Right renal cortex interstitium (tissue), 3 donors: Measurements from ENCODE around the gene SCRN1. TPM values are rescaled to one million over a fixed set of nuclear protein-coding genes. Genes with fewer than 3 reads are reported as not detected.
"Not testable (repeated sequence)": the region's sequence is repeated elsewhere in the genome, so short reads cannot be mapped to it uniquely, and the experiment has no call there.

Experiments used
- DNase-seq, 3 donors: peaks; one replicate each; pipeline ENCODE4 v3.0.0-alpha.2; 2013; ENCODE audit warnings: low read depth in 3 of 3, low spot score in 2 of 3
- polyA plus RNA-seq, 3 donors: library from polyadenylated mRNA; unstranded; fragments of 120-200 nt; gene quantifications; one replicate each; pipeline ENCODE4 v1.2.1, GENCODE V29; 2013; ENCODE audit not compliant: insufficient read length in 3 of 3

SCRN1 gene
- polyA plus RNA-seq, 3 donors = 67.9 to 71.1 (median 70.5) TPM

DNA sequence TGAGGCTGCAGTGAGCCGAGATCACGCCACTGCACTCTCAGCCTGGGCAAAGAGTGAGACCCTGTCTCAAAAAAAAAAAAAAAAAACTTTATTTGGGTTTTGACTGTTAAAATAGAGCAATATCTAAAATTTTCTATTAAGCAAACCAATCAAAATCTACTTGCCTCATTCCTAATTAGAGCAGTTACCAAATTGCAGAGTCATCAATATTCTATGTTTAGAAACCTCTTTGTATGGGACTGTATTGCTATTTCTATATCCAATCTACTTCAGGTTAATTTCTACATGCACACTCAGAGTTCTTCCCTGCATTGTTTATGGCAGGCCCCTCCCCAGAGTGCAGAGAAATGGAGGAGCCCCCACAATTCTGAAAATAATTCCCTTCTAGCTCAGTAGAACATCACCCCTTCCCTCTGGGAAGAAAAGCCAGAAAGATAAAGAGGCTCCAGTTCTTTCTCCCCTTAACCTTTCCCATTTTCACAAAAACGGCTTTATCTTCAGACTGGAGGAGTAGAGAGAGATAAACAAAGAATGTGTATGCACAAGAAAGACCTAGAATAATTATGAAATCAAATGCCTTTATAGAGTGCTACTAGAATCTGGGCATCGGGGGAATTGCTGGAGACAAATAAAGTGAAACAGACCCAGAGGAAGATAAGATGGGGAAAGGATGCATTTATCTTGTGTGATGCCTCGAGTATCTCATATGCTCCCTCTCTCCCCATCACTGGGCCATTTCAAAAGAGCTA, 17.9 kb downstream of the SCRN1 start:
- DNase-seq = no peak

DNA sequence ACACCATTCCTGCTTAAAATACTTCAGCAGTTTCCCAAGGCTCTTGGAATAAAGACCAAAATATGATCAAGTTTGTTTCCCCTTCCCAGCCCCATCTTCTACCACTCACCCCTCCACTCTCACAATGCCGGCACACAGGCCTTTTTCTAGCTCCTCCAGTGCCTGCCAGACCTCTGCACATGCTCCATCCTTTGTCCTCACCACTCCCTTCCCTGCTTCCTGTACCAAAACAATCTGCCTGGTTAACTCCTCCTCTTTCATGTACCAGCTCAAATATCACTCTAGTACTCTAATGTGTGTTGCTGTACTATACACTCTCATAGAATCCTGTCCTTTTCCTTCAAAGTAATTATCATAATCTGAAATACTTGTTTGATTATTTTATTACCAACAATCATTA, 19.4 kb downstream of the SCRN1 start:
- no peak for DNase-seq

DNA sequence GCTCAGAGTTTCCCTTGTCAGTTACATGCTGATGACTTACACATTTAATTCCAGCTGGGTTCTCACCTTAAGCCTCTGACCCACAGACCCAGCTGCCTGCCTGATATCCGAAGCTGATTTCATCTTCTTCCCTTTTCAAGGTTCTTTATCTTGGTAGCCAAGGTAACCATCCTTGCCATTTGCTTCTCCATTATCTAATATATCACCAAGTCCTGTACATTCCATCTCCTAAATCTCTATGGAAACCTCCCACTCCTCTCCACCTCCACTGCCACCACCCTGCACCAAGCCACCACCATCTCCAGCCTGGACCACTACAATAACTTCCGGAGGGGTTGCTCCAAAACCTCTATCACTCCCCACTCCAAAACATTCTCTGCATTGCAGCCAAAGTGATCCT, 19.9 kb downstream of the SCRN1 start:
- no peak for DNase-seq

DNA sequence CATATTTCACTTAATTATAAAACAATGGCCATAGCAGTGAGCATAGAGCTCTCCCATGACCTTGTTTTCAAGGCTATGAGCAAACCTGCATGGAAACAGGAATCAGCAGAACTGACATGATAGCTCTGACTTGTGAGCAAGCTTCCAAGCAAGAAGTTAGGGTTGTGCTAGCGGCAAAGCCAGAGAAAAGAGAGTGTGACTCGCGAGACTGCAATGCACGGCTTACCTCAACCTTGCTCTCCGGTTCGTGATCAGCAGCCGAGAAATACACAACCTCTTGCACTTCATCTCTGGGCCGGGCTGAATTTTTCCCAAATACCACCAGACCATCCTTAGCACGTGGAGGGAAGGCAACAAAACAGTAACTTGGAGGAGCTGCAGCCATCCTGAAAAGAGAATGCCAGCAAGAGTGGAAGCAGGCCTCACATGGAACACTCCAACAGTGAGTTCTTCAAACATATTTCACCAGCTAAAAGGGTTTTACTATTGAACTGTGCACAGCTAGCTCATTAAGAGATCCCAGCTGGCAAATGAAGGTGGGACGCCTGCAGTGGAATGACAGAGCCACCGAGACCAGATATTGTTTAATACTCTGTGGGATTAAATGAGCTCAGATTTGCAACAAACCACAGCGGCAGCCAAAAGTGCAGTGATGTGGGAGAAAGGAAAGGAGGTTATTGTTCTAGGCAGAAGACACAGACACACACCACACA, 20.8 kb downstream of the SCRN1 start:
- DNase-seq = no peak

DNA sequence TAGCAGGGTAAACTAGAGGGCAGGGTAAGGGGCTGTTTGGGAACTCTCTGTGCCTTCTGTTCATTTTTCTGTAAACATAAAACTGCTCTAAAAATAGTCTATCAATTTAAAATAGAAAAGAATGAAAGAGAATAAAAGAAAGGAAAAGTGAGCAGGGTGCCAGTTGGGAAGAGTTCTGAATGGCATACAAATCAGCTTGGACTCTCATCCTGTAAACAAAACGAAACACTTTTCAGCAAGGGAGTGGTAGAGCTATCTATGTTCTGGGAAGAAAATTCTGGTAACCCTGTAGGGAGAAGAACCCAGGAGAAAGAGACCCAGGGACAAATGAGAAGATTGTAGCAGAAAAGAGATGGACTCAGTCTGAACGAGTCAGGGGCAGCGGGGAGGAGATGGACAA, 24.6 kb downstream of the SCRN1 start:
- no peak for DNase-seq

DNA sequence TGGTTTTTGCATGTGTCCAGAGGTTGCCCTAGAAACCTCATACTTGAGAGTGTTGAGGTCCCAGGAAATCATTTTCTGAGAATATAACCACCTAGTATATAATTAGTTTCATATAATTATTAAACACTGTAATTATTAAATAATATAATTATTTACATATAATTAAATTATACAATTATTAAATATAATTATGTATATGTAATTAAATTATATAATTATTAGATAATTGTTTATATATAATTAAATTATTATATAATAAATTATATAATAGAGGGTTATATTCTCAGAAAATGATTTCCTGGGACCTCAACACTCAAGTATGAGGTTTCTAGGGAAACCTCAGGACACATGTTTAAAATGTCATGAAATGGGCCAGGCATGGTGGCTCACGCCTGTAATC, 27.6 kb downstream of the SCRN1 start:
- DNase-seq = no peak

DNA sequence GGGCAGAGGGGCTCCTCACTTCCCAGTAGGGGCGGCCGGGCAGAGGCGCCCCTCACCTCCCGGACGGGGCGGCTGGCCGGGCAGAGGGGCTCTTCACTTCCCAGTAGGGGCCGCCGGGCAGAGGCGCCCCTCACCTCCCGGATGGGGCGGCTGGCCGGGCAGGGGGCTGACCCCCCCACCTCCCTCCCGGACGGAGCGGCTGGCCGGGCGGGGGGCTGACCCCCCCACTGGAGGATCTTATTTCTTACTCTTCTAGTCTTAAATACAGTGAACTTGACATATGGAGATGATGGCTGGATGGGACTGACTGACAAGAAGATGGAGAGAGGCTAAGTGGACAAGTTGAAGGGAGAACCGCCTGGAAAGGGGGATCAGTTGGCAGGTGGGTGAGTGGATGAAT, 28.0 kb downstream of the SCRN1 start:
- DNase-seq = not testable (repeated sequence)

DNA sequence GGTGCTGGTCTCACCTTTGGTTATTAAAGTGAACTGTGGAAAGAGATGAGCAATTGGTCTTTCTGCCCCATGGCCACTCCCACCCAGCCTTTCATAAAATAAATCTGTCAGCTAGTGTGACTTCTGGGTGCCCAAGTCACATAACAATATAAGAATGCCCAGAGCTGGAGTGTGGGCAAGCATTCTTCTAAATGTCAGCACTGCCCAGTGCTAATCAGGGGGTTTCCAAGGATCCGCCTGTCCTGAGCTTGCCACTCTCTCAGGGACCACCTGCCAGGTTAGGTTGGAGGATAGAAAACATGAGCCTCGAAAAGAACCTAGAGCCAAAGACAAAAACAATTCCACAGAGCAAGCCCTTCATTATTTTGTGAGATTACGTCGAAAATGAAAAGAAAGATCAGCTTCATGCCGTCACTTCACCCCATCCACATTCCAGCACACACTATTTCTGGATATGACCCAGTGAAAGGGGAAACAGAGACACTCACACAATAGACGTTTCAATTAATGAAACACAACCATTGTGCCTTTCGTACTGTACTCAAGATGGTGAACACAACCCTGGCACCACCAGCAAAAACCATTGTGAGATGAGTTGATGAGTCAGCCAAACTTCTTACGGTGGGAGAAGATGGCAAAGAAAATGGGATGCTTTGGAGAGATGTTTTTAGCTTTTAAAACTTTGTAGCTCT, 30.8 kb downstream of the SCRN1 start:
- DNase-seq = no peak

DNA sequence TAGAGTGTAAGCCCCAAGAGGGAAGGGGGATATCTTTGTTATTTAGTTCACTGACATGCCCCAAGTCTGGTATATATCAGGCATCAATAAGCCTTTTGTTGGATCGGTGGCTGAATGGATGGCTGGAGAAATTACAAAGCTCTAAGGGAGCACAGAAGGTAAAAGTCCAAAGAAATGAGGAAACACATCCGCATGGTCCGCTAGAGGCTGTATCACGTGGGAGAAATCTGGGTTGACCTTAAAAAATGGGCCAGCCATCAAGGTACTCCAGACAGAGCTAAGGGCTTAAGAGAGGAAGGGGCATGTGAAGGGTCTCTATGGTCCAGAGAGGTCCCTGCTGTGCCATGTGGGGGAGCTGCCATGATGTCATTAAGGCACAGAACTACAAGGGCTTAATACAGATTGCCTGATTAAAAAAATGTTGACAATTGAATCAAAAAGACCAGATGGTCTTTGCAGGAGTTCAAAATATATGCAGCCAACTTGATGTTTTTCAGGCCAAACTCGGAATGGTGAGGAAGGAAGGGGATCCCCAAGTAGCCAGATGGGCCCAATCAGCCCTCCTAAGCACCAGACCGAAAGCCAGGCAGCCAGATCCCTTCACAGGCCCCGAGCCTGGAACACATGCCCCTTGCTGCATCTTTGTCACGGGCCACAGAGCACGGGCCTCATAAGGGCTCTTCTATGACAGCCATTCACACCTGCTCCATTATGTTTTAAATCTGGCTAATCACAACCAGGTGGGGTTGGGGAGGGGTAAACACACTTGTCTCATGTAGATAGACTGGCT, 31.9 kb downstream of the SCRN1 start:
- no peak for DNase-seq

DNA sequence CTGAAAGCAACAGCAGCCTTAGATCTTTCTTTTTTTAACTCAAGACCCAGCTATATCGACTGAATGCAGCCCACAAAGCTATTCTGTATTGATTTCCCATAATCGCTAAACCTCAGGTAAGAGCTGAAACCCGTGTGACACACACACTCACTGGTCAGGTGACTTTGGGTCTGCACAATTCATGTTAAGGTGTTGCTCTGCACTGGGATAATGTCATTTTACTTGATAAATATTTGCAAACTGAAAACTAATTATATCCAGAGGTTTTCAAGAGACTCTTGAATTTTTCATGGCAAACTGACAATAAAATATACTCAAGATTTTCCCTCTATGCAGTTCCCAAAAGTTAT, 33.1 kb downstream of the SCRN1 start:
- no peak for DNase-seq

DNA sequence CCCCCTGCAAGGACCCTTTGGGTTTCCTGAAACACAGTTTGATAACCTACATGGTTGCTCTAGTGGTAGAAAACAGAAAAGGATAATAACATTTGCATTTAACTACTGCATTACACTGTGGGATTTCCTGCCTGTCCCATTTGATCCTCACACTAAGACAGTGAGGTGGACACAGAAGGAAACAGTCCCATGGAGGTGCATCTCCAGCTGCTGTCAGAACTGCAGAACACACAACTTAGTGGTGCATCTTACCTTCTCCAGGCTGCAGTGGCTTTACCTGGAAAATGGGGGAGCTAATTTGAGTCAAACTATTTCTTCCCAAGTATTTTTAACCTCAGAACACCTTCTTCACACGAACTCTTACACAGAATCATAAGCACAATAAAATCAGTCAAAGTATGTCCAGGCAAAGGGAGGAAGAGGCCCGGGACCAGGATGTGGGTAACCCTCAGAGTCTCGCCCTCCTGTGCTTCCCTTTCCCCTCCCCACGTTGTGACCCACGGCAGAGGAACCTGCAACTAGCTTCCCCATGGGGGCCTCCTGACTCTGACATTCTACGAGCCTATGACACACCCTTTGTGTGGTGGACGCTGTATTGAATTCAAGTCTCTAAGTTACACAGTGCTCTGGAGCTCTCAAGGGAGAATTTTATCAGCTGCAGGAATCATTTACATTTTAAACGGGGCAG, 33.7 kb downstream of the SCRN1 start:
- no peak for DNase-seq

DNA sequence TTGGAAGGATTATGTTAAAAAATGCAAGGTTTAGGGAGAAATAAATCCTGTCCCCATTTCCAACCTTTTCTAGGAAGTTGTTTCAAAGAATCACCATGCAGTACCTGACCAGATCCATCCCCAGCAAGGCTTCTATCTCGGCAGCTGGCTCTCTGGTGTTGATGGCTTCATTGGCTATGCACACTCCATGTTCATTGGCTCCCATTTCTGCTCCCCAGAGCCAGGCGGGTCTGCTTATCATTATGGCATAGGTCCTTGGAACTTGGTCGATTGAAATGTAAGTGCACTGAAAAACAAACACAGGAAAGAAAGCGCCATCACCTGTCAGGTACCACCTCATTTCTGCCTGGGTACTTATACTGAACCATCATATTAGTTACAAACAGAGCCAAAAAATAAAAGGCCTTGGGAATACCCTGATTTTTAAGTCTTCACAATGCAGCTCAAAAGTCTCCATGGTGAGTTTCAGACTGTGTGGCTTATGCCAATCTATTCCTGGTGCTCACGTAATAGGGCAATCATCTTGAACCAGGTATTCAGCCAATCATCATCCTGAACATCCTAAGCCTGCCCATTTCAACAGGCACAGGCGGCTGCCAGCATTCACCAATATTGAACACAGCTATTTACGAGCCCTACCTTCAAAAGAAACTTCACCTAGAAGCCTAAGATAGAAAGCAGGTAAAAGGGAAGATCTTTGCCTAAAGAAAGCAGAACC, 34.4 kb downstream of the SCRN1 start:
- DNase-seq = no peak

DNA sequence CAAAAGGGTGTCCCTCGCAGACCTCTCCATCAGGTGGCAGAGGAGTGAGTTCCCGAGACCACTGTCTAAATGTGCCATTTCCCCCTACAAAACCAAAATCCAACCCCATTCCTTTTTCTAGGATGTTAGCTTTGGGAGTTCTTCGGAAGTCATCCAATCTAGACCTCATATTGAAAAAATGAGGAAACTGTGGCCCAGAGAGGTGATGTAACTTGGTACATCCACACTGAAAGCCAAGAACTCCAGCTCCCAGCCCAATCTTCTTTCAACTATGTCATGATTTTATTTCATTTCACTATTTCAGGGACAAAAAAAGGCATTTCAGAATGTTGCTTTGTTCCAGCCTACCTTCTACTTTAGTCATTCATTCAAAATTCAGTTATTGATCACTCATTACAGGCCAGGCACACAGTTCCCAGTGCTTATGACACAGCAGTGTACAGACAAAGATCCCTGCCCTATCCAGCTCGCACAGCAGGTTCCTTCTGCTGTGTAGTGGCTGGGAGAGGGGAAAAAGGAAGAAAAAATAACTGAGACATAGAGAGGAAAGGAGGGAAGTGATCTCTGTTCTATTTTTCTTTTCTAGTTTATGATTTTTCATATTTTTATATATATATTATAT, 35.8 kb downstream of the SCRN1 start:
- no peak for DNase-seq

DNA sequence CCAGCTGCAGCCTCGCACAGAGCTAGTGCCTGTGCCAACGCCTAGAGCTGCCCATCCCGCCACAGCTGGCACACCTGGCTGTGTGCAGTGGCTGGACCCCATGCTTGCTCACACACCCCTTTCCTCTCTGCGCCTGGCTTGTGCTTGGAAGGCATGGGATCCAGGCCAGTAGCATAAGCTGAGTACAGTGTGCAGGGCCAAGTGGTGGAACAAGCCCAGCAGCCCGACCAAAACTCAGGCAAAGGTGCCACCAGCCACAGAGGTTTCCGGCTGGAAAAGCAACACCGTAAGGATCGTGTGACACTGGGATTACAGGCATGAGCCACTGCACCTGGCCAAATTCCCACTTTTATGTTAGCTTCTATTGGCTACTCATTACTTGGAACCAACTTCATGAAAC, 38.4 kb downstream of the SCRN1 start:
- no peak for DNase-seq

DNA sequence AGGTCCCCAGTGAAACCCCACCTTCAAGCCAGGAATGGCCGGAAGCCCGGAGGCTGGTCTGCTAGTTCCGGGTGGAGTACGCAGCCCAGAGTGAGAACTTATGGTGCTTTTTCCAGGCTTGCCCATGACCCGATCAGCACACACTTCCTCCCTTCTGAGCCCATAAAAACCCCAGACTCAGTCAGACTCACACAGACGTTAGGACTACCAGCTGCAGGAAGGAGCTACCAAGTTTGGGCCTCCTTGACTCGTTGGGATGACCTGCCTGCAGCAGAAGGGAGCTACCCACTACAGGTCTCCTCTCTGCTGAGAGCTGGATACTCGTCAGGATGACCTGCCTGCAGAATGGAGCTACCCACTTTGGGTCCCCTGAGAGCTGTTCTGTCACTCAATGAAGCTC, 39.1 kb downstream of the SCRN1 start:
- DNase-seq = no peak

DNA sequence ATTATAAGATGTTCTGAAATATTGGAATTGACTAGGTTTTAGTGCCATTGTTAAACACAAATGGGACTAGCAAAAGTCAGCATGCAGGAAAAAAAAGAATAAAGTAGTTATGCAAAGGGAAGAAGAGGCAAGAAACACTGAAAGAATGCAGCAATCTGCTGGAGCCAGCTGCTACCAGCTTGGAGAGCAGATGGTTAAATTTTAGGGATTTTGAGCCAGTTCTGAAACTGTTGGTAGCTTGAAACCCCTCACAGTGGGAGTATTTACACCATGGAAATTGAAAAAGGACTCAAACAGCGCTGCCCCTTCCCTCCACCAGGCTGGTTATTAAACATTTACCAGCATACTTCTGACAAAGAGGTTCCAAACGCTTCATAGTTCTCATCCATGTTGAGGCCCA, 41.0 kb downstream of the SCRN1 start:
- DNase-seq = no peak

DNA sequence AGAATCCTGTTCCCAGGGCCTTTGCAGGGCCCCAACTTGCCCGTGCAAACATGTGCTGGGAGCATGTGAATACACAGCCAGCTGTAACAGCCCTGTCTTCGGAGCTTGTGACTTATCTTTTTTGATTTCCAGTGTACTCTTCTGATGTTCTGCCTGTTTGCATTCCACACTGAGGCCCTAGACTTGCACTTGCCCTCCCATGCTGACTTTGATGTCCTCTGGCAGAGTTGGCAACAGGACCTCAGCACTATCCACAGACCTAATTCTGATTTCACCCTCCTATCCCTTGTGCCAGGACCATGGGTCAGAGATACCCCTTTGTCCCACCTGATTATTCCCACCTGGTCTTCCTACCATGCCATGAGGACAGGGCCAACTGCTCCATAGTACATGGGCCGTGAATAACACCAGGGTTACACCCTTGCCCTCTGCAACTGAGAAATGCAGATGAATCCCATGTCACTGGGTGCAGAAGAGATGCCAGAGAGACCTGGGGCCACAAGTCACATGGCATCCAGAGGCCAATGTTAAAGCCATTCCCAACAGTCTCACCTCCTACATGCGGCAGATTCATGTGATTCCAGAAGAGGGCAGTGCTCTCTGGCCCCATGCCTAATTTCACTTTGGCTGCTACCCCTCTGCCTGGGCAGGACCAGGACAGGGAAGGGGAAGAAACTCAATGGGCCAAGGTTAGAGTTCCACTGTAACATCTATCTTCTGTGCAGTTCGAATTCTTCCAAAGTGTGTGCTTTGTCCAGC, 43.0 kb downstream of the SCRN1 start:
- no peak for DNase-seq

DNA sequence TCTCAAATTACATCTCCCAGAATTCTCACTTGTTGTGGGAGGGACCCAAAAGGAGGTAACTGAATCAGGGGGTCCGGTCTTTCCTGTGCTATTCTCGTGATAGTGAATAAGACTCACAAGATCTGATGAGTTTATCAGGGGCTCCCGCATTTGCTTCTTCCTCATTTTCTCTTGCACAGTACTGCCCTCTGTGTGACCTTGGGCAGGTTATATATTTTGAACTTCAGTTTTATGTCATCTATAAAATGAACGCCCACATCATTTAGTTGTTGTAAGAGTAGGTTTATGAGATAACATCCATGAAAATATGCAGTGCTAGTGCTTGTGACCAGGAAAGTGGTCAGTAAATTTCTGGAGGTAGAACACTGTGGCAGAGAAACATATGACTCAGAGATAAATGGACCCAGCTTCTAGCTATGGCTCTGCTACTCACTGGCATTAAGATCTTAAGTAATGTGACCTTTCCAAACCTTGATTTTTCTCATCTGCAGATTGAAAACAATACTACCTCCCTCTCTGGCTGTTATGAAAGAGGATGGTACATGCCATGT, 44.3 kb downstream of the SCRN1 start:
- DNase-seq = no peak
